HUES48 (cell line): ENCODE results near the gene FGR.

Experiments used
- H3K27ac ChIP-seq: one replicate; pipeline ENCODE4 v1.7.0; 2013; ENCODE audit warnings: low read depth, low read length, inconsistent platforms
- H3K27me3 ChIP-seq: 2 replicates; pipeline ENCODE4 v1.6.1; 2013; ENCODE audit warnings: mild to moderate bottlenecking, low read length; ENCODE audit not compliant: control insufficient read depth, insufficient read depth
- H3K36me3 ChIP-seq: 2 replicates; pipeline ENCODE4 v1.6.1; 2013; ENCODE audit warnings: low read length; ENCODE audit not compliant: control insufficient read depth, insufficient read depth
- H3K4me1 ChIP-seq: 2 replicates; pipeline ENCODE4 v1.6.1; 2013; ENCODE audit warnings: mild to moderate bottlenecking, low read length; ENCODE audit not compliant: control insufficient read depth, insufficient read depth
- H3K4me3 ChIP-seq: 2 replicates; pipeline ENCODE4 v1.5.1; 2013; ENCODE audit warnings: mild to moderate bottlenecking, low read depth, low read length
- H3K9ac ChIP-seq: 2 replicates; pipeline ENCODE4 v1.6.1; 2013; ENCODE audit warnings: mild to moderate bottlenecking, low read depth, low read length, moderate library complexity
- H3K9me3 ChIP-seq: 2 replicates; pipeline ENCODE4 v1.6.1; 2013; ENCODE audit warnings: low read length; ENCODE audit not compliant: control insufficient read depth, insufficient read depth

Gene FGR

GRCh38 chr1:27575840-27576331 lies 59.1 kb downstream of the FGR start:
- no peaks in the 10 kb centered on the region for H3K27me3 ChIP-seq
- H3K27ac ChIP-seq: peak overlapping the region; percentile 94
- peaks cover 46% of the 10 kb centered on the region for H3K4me1 ChIP-seq
- no peaks in the 10 kb centered on the region for H3K9me3 ChIP-seq
- peak overlapping the region; percentile 58; the same call in 1 of the 2 replicates for H3K9ac ChIP-seq
- H3K4me3 ChIP-seq: peak overlapping the region; percentile 60
- no peaks in the 10 kb centered on the region for H3K36me3 ChIP-seq

DNA sequence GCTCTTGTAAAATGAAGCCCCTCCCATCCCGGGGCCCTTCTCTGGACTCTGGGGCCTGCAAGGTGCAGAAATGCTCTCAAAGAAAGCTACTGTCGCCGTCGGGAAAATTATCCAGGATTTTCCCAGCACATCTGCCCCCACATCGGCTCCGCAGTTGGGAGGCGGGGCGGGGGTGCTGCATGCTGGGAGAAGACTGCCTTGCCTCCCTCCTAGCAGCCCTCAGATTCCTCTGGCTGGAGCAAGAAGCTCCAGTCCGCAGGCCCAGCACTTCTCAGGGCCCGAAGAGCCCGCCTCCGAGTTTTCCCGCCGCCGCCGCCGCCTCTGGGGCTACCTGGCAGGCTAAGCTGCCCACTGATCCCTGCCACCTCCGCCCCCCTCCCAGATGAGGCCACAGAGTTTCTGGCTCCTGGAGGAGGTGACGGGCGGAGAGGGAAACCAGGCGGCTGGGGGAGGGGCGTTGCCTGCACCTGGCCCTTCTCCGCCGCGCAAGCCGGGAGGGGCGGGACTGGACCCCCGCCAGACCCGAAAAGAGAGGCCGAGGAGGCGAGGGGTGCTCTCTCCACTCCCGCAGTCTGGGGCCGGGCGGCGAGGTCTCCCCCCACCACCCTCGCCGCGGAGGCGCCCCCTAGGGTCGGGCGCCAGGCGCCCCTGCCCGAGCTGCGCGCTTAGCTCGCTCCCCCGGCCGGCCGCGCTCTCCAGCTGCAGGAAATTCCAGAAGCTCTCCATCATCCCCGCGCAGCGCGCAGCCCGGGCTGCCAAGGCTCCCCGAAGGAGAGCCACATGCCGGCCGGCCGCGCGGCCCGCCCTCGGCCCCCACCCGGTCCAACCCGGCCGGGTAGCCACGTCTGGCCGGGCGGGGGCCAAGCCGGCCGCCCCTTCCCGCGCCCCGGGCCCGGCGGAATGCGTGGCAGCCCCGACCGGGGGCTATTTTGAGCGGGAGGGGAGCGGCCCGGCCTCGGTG lies 59.8 kb downstream of the FGR start:
- no peaks in the 10 kb centered on the region for H3K27me3 ChIP-seq
- H3K9me3 ChIP-seq: no peaks in the 10 kb centered on the region
- peak overlapping the region; percentile 57 for H3K9ac ChIP-seq
- H3K4me3 ChIP-seq: peak overlapping the region; percentile 60
- no peaks in the 10 kb centered on the region for H3K36me3 ChIP-seq
- H3K4me1 ChIP-seq: peaks cover 53% of the 10 kb centered on the region
- peak overlapping the region; percentile 94 for H3K27ac ChIP-seq

GRCh38 chr1:27574001-27574781 lies 60.8 kb downstream of the FGR start:
- peak overlapping the region; percentile 60 for H3K4me3 ChIP-seq
- H3K27ac ChIP-seq: peak overlapping the region; percentile 94
- H3K9ac ChIP-seq: 0 out of 2 replicates have a peak overlapping the region, but pooled peaks have one; percentile 57
- H3K9me3 ChIP-seq: no peaks in the 10 kb centered on the region
- no peaks in the 10 kb centered on the region for H3K36me3 ChIP-seq
- no peaks in the 10 kb centered on the region for H3K27me3 ChIP-seq
- peaks cover 63% of the 10 kb centered on the region for H3K4me1 ChIP-seq

GRCh38 chr1:27572679-27573426 lies 62.1 kb downstream of the FGR start:
- no peak overlapping the region for H3K9ac ChIP-seq

GRCh38 chr1:27572019-27572678 lies 62.8 kb downstream of the FGR start:
- no peaks in the 10 kb centered on the region for H3K36me3 ChIP-seq
- peaks cover 77% of the 10 kb centered on the region for H3K4me1 ChIP-seq
- peak overlapping the region; percentile 88 for H3K27ac ChIP-seq
- no peaks in the 10 kb centered on the region for H3K27me3 ChIP-seq
- no peaks in the 10 kb centered on the region for H3K9me3 ChIP-seq
- no peak overlapping the region for H3K9ac ChIP-seq
- peak overlapping the region; percentile 23 for H3K4me3 ChIP-seq

More at GRCh38 chr1:27572679-27573426, 62.1 kb downstream of the FGR start:
- Histone ChIP-seq H3K4me1 (peaks cover 70% of the 10 kb centered on the region), H3K36me3 (no peaks in the 10 kb centered on the region), H3K27me3 (no peaks in the 10 kb centered on the region), H3K9me3 (no peaks in the 10 kb centered on the region), H3K4me3 (no peak overlapping the region), H3K27ac (peak overlapping the region; percentile 88)

DNA sequence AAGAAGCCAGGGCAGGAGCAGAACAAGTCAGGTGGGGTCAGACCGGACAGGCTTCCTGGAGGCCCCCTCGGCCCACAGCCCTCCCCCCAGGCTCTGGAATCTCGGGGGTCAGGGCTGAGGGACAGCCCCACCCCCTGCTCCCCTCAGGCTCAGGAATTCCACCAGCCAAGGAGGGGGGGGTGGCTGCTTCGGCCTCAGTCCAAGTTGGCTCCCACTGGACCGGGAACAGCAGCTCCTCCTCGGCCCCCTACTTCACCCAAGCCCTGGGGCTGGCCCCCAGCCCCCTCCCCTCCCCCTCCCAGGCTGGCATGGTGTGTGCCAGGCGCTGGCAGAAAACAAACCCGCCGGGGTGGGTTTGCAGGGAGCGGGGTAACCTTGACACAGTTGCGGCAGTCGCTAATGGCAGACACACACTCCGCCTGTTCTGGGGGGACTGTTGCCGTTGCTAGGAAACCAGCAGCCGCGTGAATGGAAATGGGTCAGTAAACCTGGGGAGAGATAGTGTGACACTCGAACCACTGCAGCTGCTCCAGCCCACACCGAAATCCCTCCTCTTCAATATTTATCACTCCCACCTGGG lies 63.5 kb downstream of the FGR start:
- Histone ChIP-seq H3K9me3 (no peaks in the 10 kb centered on the region), H3K27me3 (no peaks in the 10 kb centered on the region), H3K4me1 (peaks cover 80% of the 10 kb centered on the region), H3K9ac (no peak overlapping the region), H3K4me3 (peak overlapping the region; percentile 23; the same call in 1 of the 2 replicates), H3K27ac (peak overlapping the region; percentile 88), H3K36me3 (no peaks in the 10 kb centered on the region)

DNA sequence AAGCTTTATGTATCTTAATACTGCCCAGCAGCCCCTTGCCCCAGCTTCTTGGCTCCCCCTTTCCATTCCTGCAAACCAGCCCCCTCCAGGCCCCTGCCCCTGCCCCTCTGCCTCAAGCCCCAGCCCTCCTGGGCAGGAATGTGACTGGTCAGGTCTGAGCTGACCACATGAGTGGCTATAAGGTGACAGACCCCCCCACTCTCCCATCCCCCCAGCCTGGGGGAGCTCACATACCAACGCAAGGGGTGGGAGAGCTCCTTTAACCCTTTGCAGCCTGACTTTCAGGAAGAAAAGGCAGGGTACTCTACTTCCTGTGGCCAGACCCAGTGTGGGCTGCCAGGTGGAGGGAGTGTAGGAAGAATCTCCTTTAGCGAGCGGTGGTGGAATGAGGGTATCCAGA lies 64.2 kb downstream of the FGR start:
- Histone ChIP-seq H3K4me1 (peaks cover 81% of the 10 kb centered on the region), H3K9ac (no peak overlapping the region), H3K4me3 (0 out of 2 replicates have a peak overlapping the region, but pooled peaks have one; percentile 18), H3K27ac (peak overlapping the region; percentile 88), H3K36me3 (no peaks in the 10 kb centered on the region), H3K9me3 (no peaks in the 10 kb centered on the region), H3K27me3 (no peaks in the 10 kb centered on the region)

DNA sequence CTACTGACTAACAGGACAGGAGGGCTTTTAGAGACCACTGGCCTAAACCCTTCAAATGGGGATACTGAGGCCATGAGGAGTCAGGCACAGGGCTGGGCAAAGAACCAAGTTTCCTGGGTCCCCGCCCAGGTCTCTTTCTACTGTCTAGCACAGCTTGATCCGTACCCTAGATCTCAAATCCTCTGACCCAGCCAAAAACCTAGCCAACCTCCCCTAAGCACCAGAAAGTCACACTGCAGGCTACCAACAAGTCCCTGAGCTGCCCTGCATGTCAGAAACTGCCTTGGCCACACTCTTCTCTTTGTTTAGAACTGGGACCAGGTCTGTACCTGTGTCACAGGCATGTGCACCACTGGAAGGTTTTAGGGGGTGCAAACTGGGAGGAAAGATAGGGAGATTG lies 64.6 kb downstream of the FGR start:
- H3K4me1 ChIP-seq: peaks cover 81% of the 10 kb centered on the region
- H3K9ac ChIP-seq: 0 out of 2 replicates have a peak overlapping the region, but pooled peaks have one; percentile 13
- H3K27ac ChIP-seq: peak overlapping the region; percentile 88
- no peaks in the 10 kb centered on the region for H3K27me3 ChIP-seq
- H3K36me3 ChIP-seq: no peaks in the 10 kb centered on the region
- H3K9me3 ChIP-seq: no peaks in the 10 kb centered on the region
- H3K4me3 ChIP-seq: peak overlapping the region; percentile 18; the same call in 1 of the 2 replicates

DNA sequence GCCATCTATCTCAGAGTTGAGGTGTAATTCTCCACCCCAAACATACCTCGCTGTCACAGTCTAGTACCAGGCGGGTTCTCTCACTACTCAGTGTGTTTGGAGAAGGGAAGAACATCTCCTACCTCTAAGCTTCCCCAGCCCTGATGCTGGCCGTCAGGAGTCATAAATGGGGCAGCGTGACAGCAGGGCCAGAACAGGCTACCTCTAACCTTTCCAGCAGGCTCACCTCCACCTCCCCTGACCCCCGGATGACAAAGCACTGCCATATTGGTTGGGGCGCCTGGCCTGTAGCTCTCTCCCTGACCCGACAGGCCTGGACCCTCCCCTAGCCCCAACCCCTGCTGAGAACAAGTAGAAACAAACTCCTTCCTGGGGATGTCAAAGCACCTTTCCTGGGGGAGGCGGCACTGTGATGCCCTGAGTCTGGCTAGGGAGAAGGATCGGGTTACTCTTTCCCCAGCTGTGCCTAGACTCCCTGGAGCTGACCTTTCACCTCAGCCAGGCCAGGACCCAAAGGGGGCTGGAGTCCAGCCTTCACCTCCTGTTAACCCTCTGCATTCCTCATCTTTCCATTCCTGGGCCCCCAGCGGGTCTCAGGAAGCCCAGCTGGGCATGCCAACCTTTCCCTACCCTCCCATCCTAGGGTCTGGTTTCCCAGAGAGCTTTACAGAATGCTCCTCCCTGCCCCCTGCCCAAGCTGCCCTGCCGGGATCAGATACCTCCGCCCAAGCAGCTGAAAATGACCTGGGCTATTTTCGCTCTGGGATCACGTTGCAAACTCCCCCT lies 65.3 kb downstream of the FGR start:
- Histone ChIP-seq H3K9me3 (no peaks in the 10 kb centered on the region), H3K9ac (no peak overlapping the region), H3K27ac (peak overlapping the region; percentile 88), H3K4me1 (peaks cover 78% of the 10 kb centered on the region), H3K4me3 (peak overlapping the region; percentile 18), H3K36me3 (no peaks in the 10 kb centered on the region), H3K27me3 (no peaks in the 10 kb centered on the region)
